ENCODE measurements around the gene ZG16B.

DNA sequence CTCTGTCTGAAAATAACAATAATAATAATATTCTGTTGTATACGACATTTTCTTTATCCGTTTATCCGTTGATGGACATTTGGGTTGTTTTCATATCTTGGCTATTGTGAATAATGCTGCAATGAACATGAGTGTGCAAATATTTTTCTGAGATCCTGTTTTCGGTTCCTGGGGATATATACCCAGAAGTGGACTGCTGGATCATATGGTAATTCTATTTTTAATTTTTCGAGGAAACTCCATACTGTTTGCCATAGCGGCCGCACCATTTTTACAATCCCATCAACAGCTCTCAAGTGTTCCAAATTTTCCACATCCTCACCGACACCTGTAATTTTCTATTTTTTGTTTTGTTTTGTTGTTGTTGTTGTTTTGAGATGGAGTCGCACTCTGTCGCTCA lies 37.2 kb upstream of the ZG16B start:
- TF ChIP-seq POLR2A (IDR thresholded peaks at IDR 0.05; ENCODE audit: low read depth, low read length) (no peak), POLR2AphosphoS5 (IDR thresholded peaks at IDR 0.05; ENCODE audit: low read depth, low read length) (no peak)

Measured in GM12892 (cell line).